WI38 (cell line): ENCODE results near the gene PITX2.

Experiments used
- H3K4me3 ChIP-seq: 2 replicates; pipeline ENCODE4 v1.5.1; 2011; ENCODE audit warnings: low read depth, mild to moderate bottlenecking, control low read depth, low read length
- TF ChIP-seq, protein P1 (sequence below): IDR thresholded peaks from 2 replicates; pipeline ENCODE4 v1.5.1; 2012; ENCODE audit warnings: low read depth, mild to moderate bottlenecking, control low read depth, low read length

The PITX2 gene

GRCh38 chr4:110617075-110617640, 5.7 kb downstream of the PITX2 start:
- no peak overlapping the region for H3K4me3 ChIP-seq
- TF ChIP-seq, protein P1, sequence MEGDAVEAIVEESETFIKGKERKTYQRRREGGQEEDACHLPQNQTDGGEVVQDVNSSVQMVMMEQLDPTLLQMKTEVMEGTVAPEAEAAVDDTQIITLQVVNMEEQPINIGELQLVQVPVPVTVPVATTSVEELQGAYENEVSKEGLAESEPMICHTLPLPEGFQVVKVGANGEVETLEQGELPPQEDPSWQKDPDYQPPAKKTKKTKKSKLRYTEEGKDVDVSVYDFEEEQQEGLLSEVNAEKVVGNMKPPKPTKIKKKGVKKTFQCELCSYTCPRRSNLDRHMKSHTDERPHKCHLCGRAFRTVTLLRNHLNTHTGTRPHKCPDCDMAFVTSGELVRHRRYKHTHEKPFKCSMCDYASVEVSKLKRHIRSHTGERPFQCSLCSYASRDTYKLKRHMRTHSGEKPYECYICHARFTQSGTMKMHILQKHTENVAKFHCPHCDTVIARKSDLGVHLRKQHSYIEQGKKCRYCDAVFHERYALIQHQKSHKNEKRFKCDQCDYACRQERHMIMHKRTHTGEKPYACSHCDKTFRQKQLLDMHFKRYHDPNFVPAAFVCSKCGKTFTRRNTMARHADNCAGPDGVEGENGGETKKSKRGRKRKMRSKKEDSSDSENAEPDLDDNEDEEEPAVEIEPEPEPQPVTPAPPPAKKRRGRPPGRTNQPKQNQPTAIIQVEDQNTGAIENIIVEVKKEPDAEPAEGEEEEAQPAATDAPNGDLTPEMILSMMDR = no peak

DNA sequence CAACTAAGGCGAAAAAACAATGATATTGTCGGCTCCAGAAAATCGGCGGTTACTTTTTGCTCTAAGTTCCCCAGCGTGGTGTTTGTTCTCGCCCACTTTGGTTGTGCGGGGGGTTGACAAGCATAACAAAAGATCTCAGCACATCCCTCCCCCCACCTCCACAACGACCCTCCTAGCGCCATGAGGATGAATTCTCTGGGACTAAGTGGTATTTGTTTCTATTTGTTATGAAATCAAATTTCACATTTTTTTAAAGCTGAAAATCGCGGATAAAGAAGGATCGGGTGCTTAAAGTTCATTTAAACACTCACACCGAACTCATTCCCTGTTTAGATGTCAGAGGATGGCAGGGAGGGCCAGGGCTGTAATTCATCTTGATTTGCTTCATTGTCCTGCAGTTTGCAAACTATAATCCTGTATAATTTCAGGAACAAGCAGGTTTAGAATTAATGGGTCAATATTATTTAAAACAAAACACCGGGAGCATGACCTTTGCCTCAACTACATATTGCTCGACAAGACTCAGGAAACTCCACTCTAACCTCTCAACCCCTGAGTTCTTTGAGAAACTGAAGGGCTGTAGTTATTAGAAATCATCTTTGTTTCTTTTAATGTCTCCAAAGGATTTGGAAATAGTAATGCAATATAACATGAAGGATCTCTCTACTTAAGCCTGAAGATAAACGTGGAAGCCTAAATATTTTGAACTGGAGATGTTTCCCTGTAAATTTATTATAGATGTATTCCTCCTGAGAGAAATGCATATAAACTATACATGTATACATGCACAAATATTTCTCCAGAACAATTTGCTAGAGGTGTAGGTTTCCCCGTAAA, 6.4 kb downstream of the PITX2 start:
- TF ChIP-seq, protein P1 = no peak
- no peak overlapping the region for H3K4me3 ChIP-seq

- TF ChIP-seq, protein P1 = no peak
- H3K4me3 ChIP-seq = no peak overlapping the region
These were observed 7.3 kb downstream of the PITX2 start for GRCh38 chr4:110615353-110616237.

GRCh38 chr4:110614976-110615352, 7.9 kb downstream of the PITX2 start:
- H3K4me3 ChIP-seq = no peak overlapping the region
- TF ChIP-seq, protein P1 = no peak

- no peak overlapping the region for H3K4me3 ChIP-seq
- TF ChIP-seq, protein P1 = no peak
These were observed 8.5 kb downstream of the PITX2 start for GRCh38 chr4:110614173-110614963.

- H3K4me3 ChIP-seq = no peak overlapping the region
- TF ChIP-seq, protein P1 = no peak
These were observed 9.1 kb downstream of the PITX2 start for GRCh38 chr4:110613745-110614144.
